DOHH2 (cell line): ENCODE results near the gene ZNF608.

Source experiments
- H3F3A ChIP-seq: fragments of 200-600 bp; sonication (generic), shearing (Covaris generic); 2 replicates; pipeline ENCODE4 v1.6.0; 2016; ENCODE audit warnings: antibody characterized with exemption, mild to moderate bottlenecking; ENCODE audit not compliant: control insufficient read depth, insufficient read depth
- H3K27ac ChIP-seq: fragments of 200-600 bp; sonication (generic); 2 replicates; pipeline ENCODE4 v1.5.1; 2014; ENCODE audit warnings: low read depth, mild to moderate bottlenecking, low read length, moderate library complexity
- H3K27me3 ChIP-seq: fragments of 200-600 bp; sonication (generic); 2 replicates; pipeline ENCODE4 v1.6.1; 2014; ENCODE audit warnings: mild to moderate bottlenecking, low read length, mixed read lengths; ENCODE audit not compliant: control insufficient read depth
- H3K36me3 ChIP-seq: fragments of 200-600 bp; sonication (generic); 2 replicates; pipeline ENCODE4 v1.6.1; 2014; ENCODE audit warnings: mild to moderate bottlenecking, low read length, moderate library complexity, mixed read lengths; ENCODE audit not compliant: control insufficient read depth
- H3K4me1 ChIP-seq: fragments of 200-600 bp; sonication (generic); 2 replicates; pipeline ENCODE4 v1.6.1; 2014; ENCODE audit warnings: mild to moderate bottlenecking, low read length, mixed read lengths; ENCODE audit not compliant: control insufficient read depth
- H3K4me2 ChIP-seq: fragments of 200-600 bp; sonication (generic); 2 replicates; pipeline ENCODE4 v1.6.0; 2014; ENCODE audit warnings: mild to moderate bottlenecking, low read length, moderate library complexity
- H3K4me3 ChIP-seq: fragments of 200-600 bp; sonication (generic); 2 replicates; pipeline ENCODE4 v1.5.1; 2014; ENCODE audit warnings: mild to moderate bottlenecking, low read length, mixed read lengths
- H3K79me2 ChIP-seq: fragments of 200-600 bp; sonication (generic); 2 replicates; pipeline ENCODE4 v1.6.1; 2014; ENCODE audit warnings: mild to moderate bottlenecking, low read length, mixed read lengths; ENCODE audit not compliant: control insufficient read depth
- H3K9me2 ChIP-seq: fragments of 200-600 bp; sonication (generic); replicated peaks from 2 replicates; pipeline ENCODE4 v1.6.1; 2014; ENCODE audit warnings: mild to moderate bottlenecking, low read length, mixed read lengths; ENCODE audit not compliant: control insufficient read depth
- H3K9me3 ChIP-seq: fragments of 200-600 bp; sonication (generic); 2 replicates; pipeline ENCODE4 v1.6.1; 2014; ENCODE audit warnings: antibody characterized with exemption, low read length, mixed read lengths; ENCODE audit not compliant: control insufficient read depth, insufficient read depth
- H4K20me1 ChIP-seq: fragments of 200-600 bp; sonication (generic); 2 replicates; pipeline ENCODE4 v1.6.0; 2014; ENCODE audit warnings: low read depth, mild to moderate bottlenecking, antibody characterized with exemption, low read length, moderate library complexity; ENCODE audit not compliant: control insufficient read depth, insufficient read depth
- CTCF ChIP-seq: fragments of 200-600 bp; sonication (generic); IDR thresholded peaks from one replicate; pipeline ENCODE4 v1.5.1; 2014; ENCODE audit warnings: antibody characterized with exemption, mild to moderate bottlenecking, low read depth, low read length; ENCODE audit not compliant: poor library complexity, severe bottlenecking
- EZH2phosphoT487 ChIP-seq: fragments of 200-600 bp; sonication (generic); IDR thresholded peaks from 2 replicates; pipeline ENCODE4 v1.6.1; 2017; ENCODE audit warnings: borderline replicate concordance, mild to moderate bottlenecking, antibody characterized with exemption, low read length, moderate library complexity, mixed read lengths

The ZNF608 gene

DNA sequence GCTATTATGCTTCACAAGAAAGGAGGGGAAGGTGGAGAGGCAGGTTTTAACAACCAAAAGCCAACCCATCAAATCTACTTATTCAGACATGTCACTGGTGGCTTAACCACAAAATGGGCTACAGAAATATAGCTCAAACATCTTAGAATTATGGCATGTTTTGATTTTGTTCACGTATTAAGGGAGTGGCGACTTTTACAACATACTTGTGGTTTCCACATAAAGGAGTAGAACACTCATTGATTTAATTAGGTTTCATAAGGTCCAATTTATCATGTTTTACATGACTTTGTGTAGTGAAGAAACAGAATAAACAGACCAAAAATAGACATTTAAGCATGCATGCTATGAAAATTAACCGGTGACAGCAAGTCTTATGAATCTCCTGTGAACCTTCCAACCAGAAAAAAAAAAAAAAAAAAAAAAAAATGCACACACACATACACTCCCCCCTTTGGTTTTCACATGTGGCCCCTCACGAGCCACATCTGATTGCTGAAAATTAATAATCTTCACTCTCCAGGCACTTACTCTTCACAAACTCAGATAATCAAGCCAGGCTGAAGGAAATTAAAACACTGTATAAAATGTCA is 5.4 kb downstream of the ZNF608 start:
- no peaks in the 10 kb centered on the region for H4K20me1 ChIP-seq
- H3K4me3 ChIP-seq, result peak overlapping the region; percentile 77

GRCh38 chr5:124740071-124740470 is 6.4 kb downstream of the ZNF608 start:
- Histone ChIP-seq H3K36me3 (peaks cover 17% of the 10 kb centered on the region; the same call in 1 of the 2 replicates), H3K9me2 (no peaks in the 10 kb centered on the region), H3K27me3 (no peaks in the 10 kb centered on the region), H3K4me3 (peak overlapping the region; percentile 77), H3K9me3 (no peaks in the 10 kb centered on the region), H3K4me1 (peaks cover 98% of the 10 kb centered on the region), H3K4me2 (peak overlapping the region; percentile 75), H3K79me2 (peaks cover 95% of the 10 kb centered on the region), H3K27ac (peak overlapping the region; percentile 98), H3F3A (peaks cover 40% of the 10 kb centered on the region), H4K20me1 (no peaks in the 10 kb centered on the region)
- TF ChIP-seq CTCF (no peak), EZH2phosphoT487 (no peak)

More for the DNA sequence above, 5.4 kb downstream of the ZNF608 start:
- Histone ChIP-seq H3K79me2 (peaks cover 95% of the 10 kb centered on the region), H3F3A (peaks cover 43% of the 10 kb centered on the region), H3K9me2 (no peaks in the 10 kb centered on the region), H3K36me3 (peaks cover 17% of the 10 kb centered on the region; the same call in 1 of the 2 replicates), H3K27me3 (no peaks in the 10 kb centered on the region), H3K4me1 (peaks cover 94% of the 10 kb centered on the region), H3K9me3 (no peaks in the 10 kb centered on the region), H3K27ac (peak overlapping the region; percentile 98), H3K4me2 (peak overlapping the region; percentile 75)
- TF ChIP-seq EZH2phosphoT487, result no peak
- no peak for TF ChIP-seq CTCF

DNA sequence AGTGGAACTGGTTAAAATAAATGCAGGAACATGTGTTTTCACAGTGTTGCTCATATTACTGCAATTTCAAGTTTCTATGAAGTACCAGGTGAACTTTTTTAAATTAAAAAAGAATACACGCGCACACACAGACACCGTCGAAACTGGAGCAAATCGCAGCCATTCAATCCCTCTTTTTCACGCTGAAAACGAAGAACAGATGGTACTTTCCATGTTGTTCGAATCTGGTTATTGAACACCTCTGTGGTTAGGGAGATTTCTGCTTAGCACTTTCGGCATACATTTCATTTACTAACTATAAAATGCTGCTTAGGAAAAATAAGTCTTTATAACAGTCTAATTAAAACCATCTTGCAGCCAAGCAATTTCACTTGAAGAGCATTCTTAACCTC is 6.8 kb downstream of the ZNF608 start:
- peaks cover 95% of the 10 kb centered on the region for H3K79me2 ChIP-seq
- peak overlapping the region; percentile 75 for H3K4me2 ChIP-seq

More for the DNA sequence above, 6.8 kb downstream of the ZNF608 start:
- Histone ChIP-seq H3K27ac (peak overlapping the region; percentile 98), H3K9me3 (no peaks in the 10 kb centered on the region), H4K20me1 (no peaks in the 10 kb centered on the region), H3K36me3 (peaks cover 16% of the 10 kb centered on the region; the same call in 1 of the 2 replicates), H3K27me3 (no peaks in the 10 kb centered on the region), H3K4me3 (peak overlapping the region; percentile 77), H3K4me1 (peaks cover 98% of the 10 kb centered on the region), H3F3A (peaks cover 40% of the 10 kb centered on the region), H3K9me2 (no peaks in the 10 kb centered on the region)
- TF ChIP-seq CTCF, result no peak
- TF ChIP-seq EZH2phosphoT487, result no peak
